Measurements from ENCODE around the gene GCGR.

The GCGR gene

DNA sequence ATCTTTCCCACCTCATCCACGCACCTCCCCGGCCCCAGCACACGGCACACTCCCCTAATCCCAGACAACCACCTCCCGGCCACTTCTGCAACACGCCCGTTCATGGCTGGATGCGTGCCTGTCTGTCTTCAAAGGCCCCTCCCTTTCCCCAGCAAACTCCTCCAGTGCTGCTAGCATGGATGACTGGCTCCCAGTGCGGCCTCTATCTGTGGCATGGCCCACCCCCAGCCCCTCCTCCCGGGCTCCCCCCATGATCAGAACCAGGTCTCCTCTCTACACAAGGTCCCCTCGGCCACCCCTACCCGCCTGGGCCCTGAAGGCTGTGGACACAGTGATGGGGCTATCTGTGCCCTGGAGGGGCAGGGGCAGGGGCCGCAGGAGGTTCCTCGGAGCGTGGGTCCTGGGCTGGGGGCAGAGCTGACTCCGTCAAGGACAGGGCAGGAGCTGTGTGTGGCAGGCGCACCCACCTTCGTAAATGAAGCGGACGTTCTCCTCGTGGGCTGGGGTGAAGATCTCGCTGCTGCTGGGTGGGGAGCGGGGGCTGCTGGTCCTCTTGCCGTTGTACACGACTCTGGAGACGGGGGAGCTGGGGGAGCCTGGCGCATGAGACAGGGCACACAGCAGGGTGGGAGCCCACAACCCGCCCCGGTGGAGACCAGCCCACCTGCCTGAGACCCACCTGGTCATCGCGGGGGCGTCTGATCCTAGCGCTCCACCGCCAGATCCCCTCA lies 20.0 kb downstream of the GCGR start:
- Histone ChIP-seq H3K9me2 (replicated peaks; ENCODE audit: insufficient read depth, low read length) (no peaks in the 10 kb centered on the region), H3K79me2 (ENCODE audit: insufficient read depth, low read length) (no peaks in the 10 kb centered on the region), H4K20me1 (ENCODE audit: low read depth, low read length) (no peaks in the 10 kb centered on the region), H3K4me3 (ENCODE audit: insufficient read depth, low read length, poor library complexity, severe bottlenecking) (no peak overlapping the region), H3K9me3 (ENCODE audit: insufficient read depth, low read length) (no peaks in the 10 kb centered on the region), H2AFZ (ENCODE audit: low read depth, low read length, severe bottlenecking) (no peak overlapping the region), H3K27ac (ENCODE audit: low read depth, low read length) (no peak overlapping the region), H3F3A (ENCODE audit: insufficient read depth) (no peaks in the 10 kb centered on the region), H3K27me3 (ENCODE audit: low read length) (no peaks in the 10 kb centered on the region), H3K9ac (ENCODE audit: low read length) (no peak overlapping the region), H3K36me3 (ENCODE audit: low read length) (no peaks in the 10 kb centered on the region), H3K4me2 (ENCODE audit: low read depth, low read length, poor library complexity, severe bottlenecking) (no peak overlapping the region)
- no peak for TF ChIP-seq EZH2phosphoT487 (conservative IDR thresholded peaks at IDR 0.05; ENCODE audit: low read length)
- TF ChIP-seq CTCF (IDR thresholded peaks at IDR 0.05; ENCODE audit: insufficient read depth, low read length, poor library complexity, severe bottlenecking), result no peak

DNA sequence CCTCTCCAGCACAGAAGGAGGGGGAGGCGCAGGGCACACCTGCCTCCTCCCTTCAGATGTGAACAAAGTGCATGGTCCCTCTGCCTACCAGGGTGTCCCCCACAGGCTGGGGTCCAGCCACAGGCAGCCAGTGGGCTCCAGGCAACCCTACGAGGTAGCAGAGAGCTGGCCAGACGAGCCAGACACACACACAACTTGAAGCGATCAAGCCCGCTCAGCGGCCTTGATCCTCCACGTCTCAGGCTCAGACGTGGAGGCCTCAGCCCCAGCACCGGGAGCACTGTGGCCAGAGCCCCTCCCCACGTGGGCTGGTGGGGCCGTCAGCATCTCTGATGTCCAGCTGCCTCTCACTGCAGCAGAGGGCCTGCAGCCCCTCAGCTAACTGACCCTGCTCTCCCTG lies 20.6 kb downstream of the GCGR start:
- TF ChIP-seq CTCF (IDR thresholded peaks at IDR 0.05; ENCODE audit: insufficient read depth, low read length, poor library complexity, severe bottlenecking), result no peak
- no peak for TF ChIP-seq EZH2phosphoT487 (conservative IDR thresholded peaks at IDR 0.05; ENCODE audit: low read length)
- no peak overlapping the region for H3K4me2 ChIP-seq (ENCODE audit: low read depth, low read length, poor library complexity, severe bottlenecking)
- H3K27me3 ChIP-seq (ENCODE audit: low read length), result no peaks in the 10 kb centered on the region
- no peaks in the 10 kb centered on the region for H4K20me1 ChIP-seq (ENCODE audit: low read depth, low read length)
- H3K4me3 ChIP-seq (ENCODE audit: insufficient read depth, low read length, poor library complexity, severe bottlenecking), result no peak overlapping the region
- no peak overlapping the region for H3K27ac ChIP-seq (ENCODE audit: low read depth, low read length)
- no peaks in the 10 kb centered on the region for H3K9me2 ChIP-seq (replicated peaks; ENCODE audit: insufficient read depth, low read length)
- H3F3A ChIP-seq (ENCODE audit: insufficient read depth), result no peaks in the 10 kb centered on the region
- no peaks in the 10 kb centered on the region for H3K36me3 ChIP-seq (ENCODE audit: low read length)
- no peak overlapping the region for H2AFZ ChIP-seq (ENCODE audit: low read depth, low read length, severe bottlenecking)
- no peak overlapping the region for H3K9ac ChIP-seq (ENCODE audit: low read length)
- H3K9me3 ChIP-seq (ENCODE audit: insufficient read depth, low read length), result no peaks in the 10 kb centered on the region
- no peaks in the 10 kb centered on the region for H3K79me2 ChIP-seq (ENCODE audit: insufficient read depth, low read length)

DNA sequence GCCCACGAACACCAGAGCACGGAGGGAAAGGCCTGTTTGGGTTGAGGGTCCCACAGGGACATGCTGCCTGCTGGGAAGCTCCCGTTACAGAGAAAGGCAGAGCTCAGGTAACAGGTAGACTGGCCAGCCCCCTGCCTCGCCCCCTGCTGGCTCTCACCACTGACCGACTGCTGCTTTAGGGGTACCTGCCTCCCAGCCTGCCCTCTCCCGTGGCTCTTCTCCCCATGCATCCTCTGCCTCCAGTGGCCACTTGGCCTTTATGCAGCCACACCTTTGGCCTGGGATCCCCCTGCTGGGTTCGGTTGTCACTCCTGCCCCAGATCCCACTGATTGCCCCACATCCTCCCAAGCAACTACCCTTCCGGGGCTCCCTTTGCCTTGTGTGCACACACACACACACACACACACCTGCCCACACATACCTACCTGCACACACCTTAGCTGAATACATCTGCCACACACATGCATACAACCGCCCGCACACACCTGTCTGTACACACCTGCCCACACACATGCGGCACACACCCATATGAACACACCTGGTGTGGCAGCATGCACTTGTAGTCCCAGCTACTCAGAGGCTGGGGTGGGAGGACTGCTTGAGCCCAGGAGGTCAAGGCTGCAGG lies 22.0 kb downstream of the GCGR start:
- TF ChIP-seq CTCF (IDR thresholded peaks at IDR 0.05; ENCODE audit: insufficient read depth, low read length, poor library complexity, severe bottlenecking), result no peak
- TF ChIP-seq EZH2phosphoT487 (conservative IDR thresholded peaks at IDR 0.05; ENCODE audit: low read length), result no peak
- Histone ChIP-seq H3F3A (ENCODE audit: insufficient read depth) (no peaks in the 10 kb centered on the region), H3K4me3 (ENCODE audit: insufficient read depth, low read length, poor library complexity, severe bottlenecking) (no peak overlapping the region), H3K9me2 (replicated peaks; ENCODE audit: insufficient read depth, low read length) (no peaks in the 10 kb centered on the region), H4K20me1 (ENCODE audit: low read depth, low read length) (no peaks in the 10 kb centered on the region), H3K4me2 (ENCODE audit: low read depth, low read length, poor library complexity, severe bottlenecking) (no peak overlapping the region), H3K27ac (ENCODE audit: low read depth, low read length) (no peak overlapping the region), H3K9ac (ENCODE audit: low read length) (no peak overlapping the region), H3K36me3 (ENCODE audit: low read length) (no peaks in the 10 kb centered on the region), H3K9me3 (ENCODE audit: insufficient read depth, low read length) (no peaks in the 10 kb centered on the region), H2AFZ (ENCODE audit: low read depth, low read length, severe bottlenecking) (no peak overlapping the region), H3K79me2 (ENCODE audit: insufficient read depth, low read length) (no peaks in the 10 kb centered on the region), H3K27me3 (ENCODE audit: low read length) (no peaks in the 10 kb centered on the region)

Measured in SU-DHL-6 (cell line).